ENCODE data around the gene NFATC2.

- TF ChIP-seq CTCF (IDR thresholded peaks at IDR 0.05; ENCODE audit: insufficient read depth, low read length) = no peak
- TF ChIP-seq GABPA (IDR thresholded peaks at IDR 0.05; ENCODE audit: low read depth) = no peak
- no peak for TF ChIP-seq POLR2AphosphoS5 (IDR thresholded peaks at IDR 0.05; ENCODE audit: low read depth)
Measured at GRCh38 chr20:51573576-51574243, 31.2 kb upstream of the NFATC2 start.

Data from HL-60 (cell line).